Immature natural killer cell (primary cell): ENCODE data around the gene CADM1. TPM values are rescaled to one million over a fixed set of nuclear protein-coding genes. Genes with fewer than 3 reads are reported as not detected.

Experiments used
- DNase-seq, 3 donors: peaks; one replicate each; pipeline ENCODE4 v3.0.0; 2022; ENCODE audit warnings: mixed read lengths in 1 of 3
- H3K27ac Mint-ChIP-seq, 6 donors: one replicate each; pipeline ENCODE4 v1.8.0; 2020; ENCODE audit warnings: mixed read lengths in 6 of 6, mild to moderate bottlenecking in 5 of 6, inconsistent platforms in 4 of 6, moderate library complexity in 3 of 6
- H3K27me3 Mint-ChIP-seq, 3 donors: one replicate each; pipeline ENCODE4 v1.8.0; 2020 to 2021; ENCODE audit warnings: low read depth in 3 of 3, mild to moderate bottlenecking in 3 of 3, mixed read lengths in 3 of 3, moderate library complexity in 3 of 3, inconsistent platforms in 1 of 3
- H3K36me3 Mint-ChIP-seq, 3 donors: one replicate each; pipeline ENCODE4 v1.8.0; 2020; ENCODE audit warnings: mixed read lengths in 3 of 3, inconsistent platforms in 2 of 3, mild to moderate bottlenecking in 2 of 3
- H3K4me1 Mint-ChIP-seq, 2 donors: one replicate each; pipeline ENCODE4 v1.8.0; 2020; ENCODE audit warnings: inconsistent platforms in 2 of 2, mild to moderate bottlenecking in 2 of 2, mixed read lengths in 2 of 2, moderate library complexity in 1 of 2
- H3K4me3 Mint-ChIP-seq, 5 donors: one replicate each; pipeline ENCODE4 v1.8.0; 2020; ENCODE audit warnings: mild to moderate bottlenecking in 5 of 5, mixed read lengths in 5 of 5, inconsistent platforms in 3 of 5, moderate library complexity in 3 of 5
- H3K9me3 Mint-ChIP-seq, 6 donors: one replicate each; pipeline ENCODE4 v1.8.0; 2020; ENCODE audit warnings: mild to moderate bottlenecking in 6 of 6, mixed read lengths in 6 of 6, inconsistent platforms in 4 of 6, moderate library complexity in 3 of 6
- polyA plus RNA-seq, 3 donors: library from polyadenylated mRNA; unstranded; fragments of 300-500 nt; fragmentation: Illumina TruSeq; gene quantifications; one replicate each; pipeline ENCODE4 v1.2.3, GENCODE V29; 2021

Gene CADM1
- polyA plus RNA-seq, 3 donors from 2014 or later, result 1.0 to 2.4 (median 1.1) TPM

- Mint-ChIP-seq H3K9me3 (no peaks in the 10 kb centered on the region), H3K4me1 (peaks cover 0 to 4% of the 10 kb centered on the region in 2 donors), H3K27me3 (peaks cover 0 to 3% (median 2%) of the 10 kb centered on the region in 3 donors), H3K27ac (no peak overlapping the region), H3K4me3 (no peak overlapping the region), H3K36me3 (no peaks in the 10 kb centered on the region)
- DNase-seq, result no peak
Measured at GRCh38 chr11:115144914-115145313, 359.3 kb downstream of the CADM1 start.

DNA sequence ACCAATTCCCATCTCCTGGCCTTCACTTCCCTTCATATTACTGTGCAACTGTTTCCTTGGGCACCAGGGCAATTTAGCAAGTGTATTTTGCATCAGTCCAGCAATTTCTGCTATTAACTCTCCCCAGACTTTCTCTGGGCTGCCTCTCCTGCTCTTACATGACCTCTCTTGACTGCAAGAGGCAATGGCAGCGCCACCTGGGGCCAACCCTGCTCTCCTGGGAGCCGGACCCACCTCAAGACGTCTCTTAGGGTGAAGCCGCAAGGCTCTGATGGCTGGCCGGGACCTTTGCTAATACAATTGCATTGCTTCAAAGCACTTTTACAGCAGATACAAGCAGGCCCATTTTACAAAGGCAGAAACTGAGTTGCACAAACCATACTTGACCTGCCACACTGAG lies 360.2 kb downstream of the CADM1 start:
- H3K4me3 Mint-ChIP-seq, result no peak overlapping the region
- H3K27ac Mint-ChIP-seq, result no peak overlapping the region
- H3K4me1 Mint-ChIP-seq, result peaks cover 0 to 4% of the 10 kb centered on the region in 2 donors
- H3K27me3 Mint-ChIP-seq, result peaks cover 0 to 3% (median 2%) of the 10 kb centered on the region in 3 donors
- H3K36me3 Mint-ChIP-seq, result no peaks in the 10 kb centered on the region
- no peaks in the 10 kb centered on the region for H3K9me3 Mint-ChIP-seq
- no peak for DNase-seq

- Mint-ChIP-seq H3K27ac (no peak overlapping the region), H3K9me3 (no peaks in the 10 kb centered on the region), H3K4me3 (no peak overlapping the region), H3K4me1 (no peaks in the 10 kb centered on the region), H3K36me3 (no peaks in the 10 kb centered on the region), H3K27me3 (peaks cover 0 to 3% (median 0%) of the 10 kb centered on the region in 3 donors)
- DNase-seq, result no peak
Measured at GRCh38 chr11:115141231-115142114, 362.7 kb downstream of the CADM1 start.

GRCh38 chr11:115135936-115136335 lies 368.3 kb downstream of the CADM1 start:
- Mint-ChIP-seq H3K9me3 (no peaks in the 10 kb centered on the region), H3K27me3 (peaks cover 0 to 2% (median 0%) of the 10 kb centered on the region in 3 donors), H3K27ac (no peak overlapping the region)

DNA sequence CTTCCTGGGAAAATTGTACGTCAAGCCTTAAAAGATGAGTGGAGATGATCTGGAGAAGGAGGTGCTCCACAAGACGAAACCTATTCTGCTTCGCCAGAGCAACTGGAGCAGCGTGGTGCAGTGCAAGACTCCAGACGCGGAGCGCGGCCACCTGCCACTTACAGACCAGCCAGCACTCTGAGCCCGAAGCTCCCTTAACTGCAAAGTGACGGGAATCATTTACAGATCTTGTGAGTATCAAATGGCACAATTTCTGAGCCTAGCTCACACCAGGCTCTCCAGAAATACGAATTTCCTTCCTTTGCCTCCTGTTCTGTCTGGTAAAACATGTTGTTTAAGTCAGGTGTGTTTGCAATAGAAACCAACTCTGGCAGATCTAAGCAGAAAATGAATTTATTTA lies 369.3 kb downstream of the CADM1 start:
- no peak overlapping the region for H3K27ac Mint-ChIP-seq
- H3K9me3 Mint-ChIP-seq, result no peaks in the 10 kb centered on the region
- no peak for DNase-seq
- peaks cover 0 to 2% (median 0%) of the 10 kb centered on the region in 3 donors for H3K27me3 Mint-ChIP-seq
- no peaks in the 10 kb centered on the region for H3K36me3 Mint-ChIP-seq
- no peak overlapping the region for H3K4me3 Mint-ChIP-seq
- H3K4me1 Mint-ChIP-seq, result no peaks in the 10 kb centered on the region

More at GRCh38 chr11:115135936-115136335, 368.3 kb downstream of the CADM1 start:
- no peaks in the 10 kb centered on the region for H3K4me1 Mint-ChIP-seq
- H3K4me3 Mint-ChIP-seq, result no peak overlapping the region
- DNase-seq, result no peak
- no peaks in the 10 kb centered on the region for H3K36me3 Mint-ChIP-seq

- H3K4me3 Mint-ChIP-seq, result no peak overlapping the region
- H3K4me1 Mint-ChIP-seq, result no peaks in the 10 kb centered on the region
- H3K9me3 Mint-ChIP-seq, result no peaks in the 10 kb centered on the region
- H3K27ac Mint-ChIP-seq, result no peak overlapping the region
- no peaks in the 10 kb centered on the region for H3K36me3 Mint-ChIP-seq
- no peak for DNase-seq
- peaks cover 0 to 5% (median 0%) of the 10 kb centered on the region in 3 donors for H3K27me3 Mint-ChIP-seq
Measured at GRCh38 chr11:115133475-115134209, 370.6 kb downstream of the CADM1 start.

DNA sequence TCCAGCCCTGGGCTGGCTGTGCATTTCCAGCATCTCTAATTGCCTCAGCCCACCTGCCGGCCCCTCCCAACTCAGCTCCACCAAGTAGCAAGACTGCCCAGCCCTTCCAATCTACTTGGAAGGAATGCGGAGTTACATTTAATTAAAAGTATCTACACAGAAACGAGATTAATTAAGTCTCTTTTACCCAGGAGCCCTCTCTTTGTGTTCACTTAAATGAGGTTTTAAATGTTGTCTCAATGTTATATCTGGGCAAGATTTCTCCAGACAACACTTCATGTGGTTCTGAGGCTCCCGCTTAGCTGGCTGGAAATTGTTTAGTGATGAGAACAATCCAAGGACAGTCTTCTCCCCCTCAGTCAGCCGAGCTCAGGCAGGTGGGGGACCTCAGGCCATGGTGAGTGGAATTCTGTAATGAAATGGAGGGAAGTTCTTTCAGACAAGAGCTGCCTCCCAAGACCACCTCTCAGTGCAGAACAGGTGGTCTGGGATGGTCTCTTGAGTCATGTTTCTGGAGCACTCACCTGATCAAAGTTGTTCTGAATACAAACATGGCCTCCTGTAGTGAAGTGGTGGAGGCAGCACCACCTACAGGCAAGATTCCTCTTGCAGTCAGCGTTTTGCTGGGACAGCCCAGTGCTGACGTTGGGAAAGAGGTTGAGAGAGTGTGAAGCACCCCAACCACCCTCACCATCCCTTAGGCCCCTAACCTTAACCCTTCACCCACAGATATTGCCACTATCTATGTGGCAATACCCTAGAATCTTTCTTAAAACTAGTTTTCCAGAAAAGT lies 371.6 kb downstream of the CADM1 start:
- no peak for DNase-seq
- H3K4me1 Mint-ChIP-seq, result no peaks in the 10 kb centered on the region
- no peaks in the 10 kb centered on the region for H3K36me3 Mint-ChIP-seq
- no peak overlapping the region for H3K27ac Mint-ChIP-seq
- no peaks in the 10 kb centered on the region for H3K9me3 Mint-ChIP-seq
- H3K4me3 Mint-ChIP-seq, result no peak overlapping the region
- peaks cover 2 to 5% (median 3%) of the 10 kb centered on the region in 3 donors for H3K27me3 Mint-ChIP-seq

GRCh38 chr11:115129473-115130289 lies 374.5 kb downstream of the CADM1 start:
- DNase-seq, result no peak
- H3K4me3 Mint-ChIP-seq, result no peak overlapping the region
- peaks cover 0 to 2% (median 0%) of the 10 kb centered on the region in 6 donors for H3K9me3 Mint-ChIP-seq
- no peaks in the 10 kb centered on the region for H3K4me1 Mint-ChIP-seq
- no peaks in the 10 kb centered on the region for H3K36me3 Mint-ChIP-seq
- H3K27ac Mint-ChIP-seq, result no peak overlapping the region
- peaks cover 3 to 5% (median 3%) of the 10 kb centered on the region in 3 donors for H3K27me3 Mint-ChIP-seq

- no peaks in the 10 kb centered on the region for H3K36me3 Mint-ChIP-seq
- H3K4me1 Mint-ChIP-seq, result no peaks in the 10 kb centered on the region
- H3K27me3 Mint-ChIP-seq, result peaks cover 3 to 4% (median 3%) of the 10 kb centered on the region in 3 donors
- DNase-seq, result no peak
- H3K27ac Mint-ChIP-seq, result peak overlapping the region in 1 of 6 donors; percentile 27
- peaks cover 0 to 2% (median 0%) of the 10 kb centered on the region in 6 donors for H3K9me3 Mint-ChIP-seq
- H3K4me3 Mint-ChIP-seq, result no peak overlapping the region
Measured at GRCh38 chr11:115128226-115128625, 376.0 kb downstream of the CADM1 start.

GRCh38 chr11:115127790-115128189 lies 376.4 kb downstream of the CADM1 start:
- peaks cover 0 to 2% (median 0%) of the 10 kb centered on the region in 6 donors for H3K9me3 Mint-ChIP-seq
- no peaks in the 10 kb centered on the region for H3K36me3 Mint-ChIP-seq
- no peak overlapping the region for H3K27ac Mint-ChIP-seq
- DNase-seq, result no peak
- H3K27me3 Mint-ChIP-seq, result peaks cover 3 to 4% (median 3%) of the 10 kb centered on the region in 3 donors
- no peaks in the 10 kb centered on the region for H3K4me1 Mint-ChIP-seq
- H3K4me3 Mint-ChIP-seq, result no peak overlapping the region

DNA sequence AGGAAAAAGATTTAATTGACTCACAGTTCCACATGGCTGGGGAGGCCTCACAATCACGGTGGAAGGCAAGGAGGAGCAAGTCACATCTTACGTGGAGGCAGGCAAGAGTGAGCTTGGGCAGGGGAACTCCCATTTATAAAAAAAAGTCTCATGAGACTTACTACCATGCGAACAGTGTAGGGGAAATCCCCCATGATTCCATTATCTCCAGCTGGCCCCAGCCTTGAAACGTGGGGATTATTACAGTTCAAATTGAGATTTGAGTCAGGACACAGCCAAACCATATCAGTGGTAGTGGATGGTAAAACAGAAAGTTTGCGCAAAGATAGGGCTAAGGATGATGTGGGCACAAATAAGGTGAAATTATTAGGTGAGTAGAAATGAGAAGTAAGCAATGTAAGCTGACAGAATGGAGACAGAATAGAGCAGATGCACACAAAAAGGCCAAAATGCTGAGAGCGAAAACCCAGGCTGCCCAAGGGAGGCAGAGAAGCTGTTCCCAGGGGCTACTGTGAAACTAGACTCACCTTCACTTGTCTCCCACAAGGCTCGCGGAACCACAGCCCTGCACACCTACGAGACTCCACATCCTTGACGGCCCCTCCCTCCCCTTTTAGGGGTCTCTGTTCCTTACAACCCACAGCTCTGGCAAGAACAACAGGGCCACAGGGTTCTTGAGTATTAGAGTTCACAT lies 377.6 kb downstream of the CADM1 start:
- Mint-ChIP-seq H3K4me3 (no peak overlapping the region), H3K27ac (no peak overlapping the region), H3K36me3 (no peaks in the 10 kb centered on the region), H3K27me3 (peaks cover 3 to 4% (median 3%) of the 10 kb centered on the region in 3 donors), H3K4me1 (no peaks in the 10 kb centered on the region), H3K9me3 (peaks cover 0 to 2% (median 0%) of the 10 kb centered on the region in 6 donors)
- DNase-seq, result no peak

DNA sequence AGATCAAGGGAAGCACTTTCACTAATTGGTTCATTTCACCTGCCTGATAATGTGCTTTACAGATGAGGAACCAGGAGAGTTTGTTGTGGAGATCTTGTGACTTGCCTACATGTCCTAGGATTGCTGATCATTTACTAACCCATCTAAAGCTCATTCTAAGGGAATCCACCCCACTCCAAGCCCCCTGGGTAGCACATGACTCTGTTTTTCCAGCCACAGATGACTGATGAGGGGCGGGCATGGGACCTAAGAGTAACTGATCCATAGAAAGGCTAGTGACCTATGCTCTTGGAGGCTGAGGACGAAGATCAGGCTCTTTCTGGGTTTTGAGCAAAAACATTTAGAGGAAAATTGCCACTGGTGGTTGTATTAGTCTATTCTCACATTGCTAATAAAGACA lies 378.1 kb downstream of the CADM1 start:
- no peaks in the 10 kb centered on the region for H3K36me3 Mint-ChIP-seq
- no peaks in the 10 kb centered on the region for H3K4me1 Mint-ChIP-seq
- no peak overlapping the region for H3K4me3 Mint-ChIP-seq
- no peak for DNase-seq
- H3K9me3 Mint-ChIP-seq, result peaks cover 0 to 2% (median 0%) of the 10 kb centered on the region in 6 donors
- H3K27me3 Mint-ChIP-seq, result peaks cover 3 to 7% (median 3%) of the 10 kb centered on the region in 3 donors
- no peak overlapping the region for H3K27ac Mint-ChIP-seq
